WTC11 (cell line): ENCODE measurements around the gene DMD.

ENCODE experiments used
- CREM ChIP-seq: sonication (generic); formaldehyde crosslinking; IDR thresholded peaks from 2 replicates; pipeline ENCODE4 v1.8.1; 2022; ENCODE audit warnings: mild to moderate bottlenecking, missing genetic modification reagents, moderate library complexity
- CTCF ChIP-seq: fragments of 200-600 bp; IDR thresholded peaks from 2 replicates; pipeline ENCODE4 v1.8.0; 2022; ENCODE audit warnings: antibody characterized with exemption

- TF ChIP-seq CREM (CRISPR knock-in tag) (no peak), CTCF (no peak)
Observed at GRCh38 chrX:31593353-31593752, 1618.0 kb downstream of the DMD start.
